Measurements from ENCODE around the gene GGCX.
"Not testable (repeated sequence)": the region's sequence is repeated elsewhere in the genome, so short reads cannot be mapped to it uniquely, and the experiment has no call there.

Gene GGCX

GRCh38 chr2:85564144-85564563 lies 2.9 kb upstream of the GGCX start:
- TF ChIP-seq CTCF (IDR thresholded peaks at IDR 0.05; ENCODE audit: insufficient read depth, low read length, poor library complexity, severe bottlenecking): no peak
- Histone ChIP-seq H3K4me3 (replicated peaks; ENCODE audit: low read depth, low read length) (no peak overlapping the region), H3K36me3 (ENCODE audit: control insufficient read depth, insufficient read depth, low read length) (no peaks in the 10 kb centered on the region), H3K27me3 (replicated peaks; ENCODE audit: control insufficient read depth, insufficient read depth, low read length) (no peaks in the 10 kb centered on the region)
- no peak for DNase-seq (ENCODE audit: extremely low read depth, insufficient read length)

DNA sequence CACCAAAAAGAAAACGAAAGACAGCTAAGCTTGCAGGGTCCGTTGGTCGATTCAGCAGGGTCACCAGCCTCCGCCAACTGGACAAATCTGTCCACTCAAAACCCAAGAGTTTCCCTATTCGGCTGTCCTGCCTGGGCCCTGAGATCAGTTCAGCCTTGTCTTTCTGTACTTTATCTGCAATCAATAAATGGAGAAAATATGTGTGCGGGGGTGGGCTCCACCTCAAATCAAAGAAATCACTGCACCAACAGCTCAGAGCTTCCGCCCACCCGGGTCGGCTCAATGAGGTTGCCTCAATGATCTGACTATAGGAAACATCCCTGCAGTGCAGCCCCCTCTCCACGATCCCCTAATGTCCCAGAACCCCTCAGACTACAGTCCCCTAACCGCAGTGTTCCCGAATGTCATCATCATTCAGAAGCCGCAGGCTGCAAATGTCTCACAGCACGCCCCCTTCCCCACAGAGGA lies 447 bp downstream of the GGCX start:
- Histone ChIP-seq H3K27me3 (replicated peaks; ENCODE audit: control insufficient read depth, insufficient read depth, low read length) (no peaks in the 10 kb centered on the region), H3K36me3 (ENCODE audit: control insufficient read depth, insufficient read depth, low read length) (peaks cover 5% of the 10 kb centered on the region), H3K4me3 (replicated peaks; ENCODE audit: low read depth, low read length) (peak overlapping the region; percentile 86)
- DNase-seq (ENCODE audit: extremely low read depth, insufficient read length): no peak
- TF ChIP-seq CTCF (IDR thresholded peaks at IDR 0.05; ENCODE audit: insufficient read depth, low read length, poor library complexity, severe bottlenecking): no peak

GRCh38 chr2:85560403-85560726 lies 928 bp downstream of the GGCX start:
- H3K36me3 ChIP-seq (ENCODE audit: control insufficient read depth, insufficient read depth, low read length); H3K27me3 ChIP-seq (replicated peaks; ENCODE audit: control insufficient read depth, insufficient read depth, low read length); DNase-seq (ENCODE audit: extremely low read depth, insufficient read length): not testable (repeated sequence)
- H3K4me3 ChIP-seq (replicated peaks; ENCODE audit: low read depth, low read length): peak overlapping the region; percentile 86

DNA sequence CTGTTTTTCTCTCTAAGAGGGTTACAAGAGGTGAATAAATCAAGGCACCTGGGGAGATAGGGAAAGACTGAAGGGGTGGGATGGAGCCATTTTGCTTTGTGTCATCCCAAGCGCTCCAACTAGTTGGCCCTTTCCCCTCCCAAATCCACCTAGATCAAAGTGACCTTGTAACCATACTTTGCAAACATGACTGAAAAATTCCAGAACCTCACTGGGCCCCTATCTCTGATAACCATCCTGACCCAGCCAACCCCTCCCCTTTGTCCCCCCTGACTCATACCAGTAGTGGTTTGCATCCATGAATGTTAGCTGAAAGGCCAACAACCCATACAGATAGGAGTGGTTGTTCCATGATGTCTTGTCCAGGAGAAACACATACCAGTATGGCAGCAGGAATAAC lies 3.1 kb downstream of the GGCX start:
- peaks cover 15% of the 10 kb centered on the region for H3K36me3 ChIP-seq (ENCODE audit: control insufficient read depth, insufficient read depth, low read length)
- no peak for DNase-seq (ENCODE audit: extremely low read depth, insufficient read length)
- no peak for TF ChIP-seq CTCF (IDR thresholded peaks at IDR 0.05; ENCODE audit: insufficient read depth, low read length, poor library complexity, severe bottlenecking)

GRCh38 chr2:85557130-85557529 lies 4.2 kb downstream of the GGCX start:
- Histone ChIP-seq H3K27me3 (replicated peaks; ENCODE audit: control insufficient read depth, insufficient read depth, low read length) (no peaks in the 10 kb centered on the region), H3K36me3 (ENCODE audit: control insufficient read depth, insufficient read depth, low read length) (peaks cover 17% of the 10 kb centered on the region)

More for the DNA sequence above, 3.1 kb downstream of the GGCX start:
- H3K4me3 ChIP-seq (replicated peaks; ENCODE audit: low read depth, low read length): no peak overlapping the region
- H3K27me3 ChIP-seq (replicated peaks; ENCODE audit: control insufficient read depth, insufficient read depth, low read length): no peaks in the 10 kb centered on the region

DNA sequence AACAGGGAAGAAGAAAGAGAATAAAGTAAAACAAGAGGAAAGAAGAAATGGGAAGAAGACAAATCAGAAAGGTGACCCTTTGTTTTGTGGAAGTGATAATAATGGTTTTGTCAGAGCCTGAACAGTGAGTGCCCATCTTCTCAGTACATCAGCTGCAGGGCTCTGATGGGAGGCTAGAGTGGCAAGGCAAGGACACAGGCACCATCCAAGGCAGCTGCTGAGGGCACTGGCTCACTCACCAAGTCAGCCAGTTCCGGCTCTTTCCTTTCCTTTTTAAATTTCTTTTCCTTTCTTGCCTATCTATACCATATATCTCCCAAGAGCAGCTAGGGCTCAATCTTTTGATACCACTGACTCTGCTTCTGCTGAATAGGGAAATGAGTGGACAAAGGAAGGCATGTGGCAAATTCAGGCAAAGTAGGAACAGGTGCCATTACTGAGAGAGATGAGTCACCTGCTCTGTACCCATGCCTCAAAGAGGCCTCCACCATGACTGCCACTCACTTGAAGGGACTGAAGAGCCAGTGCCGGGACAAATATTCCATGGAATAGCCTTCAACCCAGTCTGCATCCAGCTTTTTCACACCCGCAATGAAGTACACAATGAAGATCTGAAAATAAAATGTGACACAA lies 6.2 kb downstream of the GGCX start:
- H3K36me3 ChIP-seq (ENCODE audit: control insufficient read depth, insufficient read depth, low read length): peaks cover 24% of the 10 kb centered on the region

More at GRCh38 chr2:85557130-85557529, 4.2 kb downstream of the GGCX start:
- no peak overlapping the region for H3K4me3 ChIP-seq (replicated peaks; ENCODE audit: low read depth, low read length)
- no peak for TF ChIP-seq CTCF (IDR thresholded peaks at IDR 0.05; ENCODE audit: insufficient read depth, low read length, poor library complexity, severe bottlenecking)
- no peak for DNase-seq (ENCODE audit: extremely low read depth, insufficient read length)

More for the DNA sequence above, 6.2 kb downstream of the GGCX start:
- DNase-seq (ENCODE audit: extremely low read depth, insufficient read length): no peak
- Histone ChIP-seq H3K4me3 (replicated peaks; ENCODE audit: low read depth, low read length) (no peak overlapping the region), H3K27me3 (replicated peaks; ENCODE audit: control insufficient read depth, insufficient read depth, low read length) (no peaks in the 10 kb centered on the region)
- TF ChIP-seq CTCF (IDR thresholded peaks at IDR 0.05; ENCODE audit: insufficient read depth, low read length, poor library complexity, severe bottlenecking): no peak
